Activated T-cell treated with anti-CD3 and anti-CD28 coated beads for 4 hours (primary cell): Measurements from ENCODE around the gene BTNL8.

Experiments used
- DNase-seq: peaks from one replicate; pipeline ENCODE4 v3.0.0-alpha.2; 2020

The BTNL8 gene, protein sequence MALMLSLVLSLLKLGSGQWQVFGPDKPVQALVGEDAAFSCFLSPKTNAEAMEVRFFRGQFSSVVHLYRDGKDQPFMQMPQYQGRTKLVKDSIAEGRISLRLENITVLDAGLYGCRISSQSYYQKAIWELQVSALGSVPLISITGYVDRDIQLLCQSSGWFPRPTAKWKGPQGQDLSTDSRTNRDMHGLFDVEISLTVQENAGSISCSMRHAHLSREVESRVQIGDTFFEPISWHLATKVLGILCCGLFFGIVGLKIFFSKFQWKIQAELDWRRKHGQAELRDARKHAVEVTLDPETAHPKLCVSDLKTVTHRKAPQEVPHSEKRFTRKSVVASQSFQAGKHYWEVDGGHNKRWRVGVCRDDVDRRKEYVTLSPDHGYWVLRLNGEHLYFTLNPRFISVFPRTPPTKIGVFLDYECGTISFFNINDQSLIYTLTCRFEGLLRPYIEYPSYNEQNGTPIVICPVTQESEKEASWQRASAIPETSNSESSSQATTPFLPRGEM

DNA sequence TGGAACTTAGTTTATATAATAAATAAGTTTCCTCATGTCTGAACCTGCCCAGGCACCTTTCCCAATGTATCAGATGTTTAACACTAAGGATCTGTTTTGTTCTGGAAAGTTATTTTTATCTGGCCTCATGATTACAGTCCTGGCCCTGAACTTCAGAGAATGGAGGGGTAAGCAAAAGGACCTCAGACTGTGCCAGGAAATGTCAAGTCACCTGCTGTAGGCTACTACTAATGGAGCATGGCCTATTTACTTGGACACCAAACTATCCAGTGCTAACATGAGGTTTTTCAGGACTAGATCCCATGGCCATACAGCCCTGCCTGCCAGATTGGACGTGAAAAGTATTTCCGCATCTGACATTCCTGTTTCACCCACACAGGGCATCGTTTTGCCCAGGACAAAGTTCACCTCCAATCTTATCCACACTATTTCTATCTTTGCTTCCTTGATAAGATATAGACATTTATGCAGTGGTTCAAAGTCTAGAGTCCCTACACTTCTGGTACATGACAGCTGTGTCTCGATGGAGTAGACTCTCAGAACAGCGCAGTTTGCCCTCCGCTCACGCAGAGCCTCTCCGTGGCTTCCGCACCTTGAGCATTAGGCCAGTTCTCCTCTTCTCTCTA, at the start of gene BTNL8:
TSS of gene BTNL8 (plus strand) at position 539 of the 626 bp plus-strand sequence. CDS start 152 bp downstream, outside the sequence.
- no peak for DNase-seq

DNA sequence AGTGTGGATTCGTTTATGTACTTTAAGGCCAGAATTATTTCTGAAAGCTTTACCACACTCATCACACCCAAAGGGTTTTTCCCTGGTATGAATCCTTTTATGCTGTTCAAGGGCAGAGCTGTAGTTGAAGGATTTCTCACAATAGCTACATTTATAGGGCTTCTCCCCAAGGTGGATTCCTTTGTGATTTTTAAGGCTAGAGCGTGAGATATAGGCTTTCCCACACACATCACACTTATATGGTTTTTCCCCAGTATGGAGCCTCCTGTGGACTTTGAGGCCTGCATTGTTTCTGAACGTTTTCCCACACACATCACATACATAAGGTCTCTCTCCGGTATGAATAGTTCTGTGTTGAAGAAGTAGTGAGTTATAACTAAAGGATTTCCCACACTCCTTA, 49.1 kb upstream of the BTNL8 start:
- no peak for DNase-seq

- DNase-seq, result no peak
These were observed 48.4 kb upstream of the BTNL8 start for GRCh38 chr5:180850434-180851078.

DNA sequence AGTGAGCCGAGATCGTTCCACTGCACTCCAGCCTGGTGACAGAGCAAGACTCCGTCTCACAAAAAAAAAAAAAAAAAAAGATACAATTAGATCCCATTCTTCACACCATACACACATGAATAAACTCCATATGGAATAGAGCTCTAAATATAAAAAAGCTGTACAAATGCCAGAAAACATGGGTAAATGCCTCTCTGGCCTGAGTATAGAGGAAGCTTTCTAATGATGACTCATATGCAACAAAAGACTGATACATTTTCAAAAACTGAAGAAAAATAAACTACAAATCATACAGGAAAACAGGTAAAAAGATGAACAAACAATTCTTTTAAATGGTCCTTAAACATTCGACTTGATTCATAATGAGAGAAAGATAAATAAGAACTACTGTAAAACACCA, 46.5 kb upstream of the BTNL8 start:
- no peak for DNase-seq

DNA sequence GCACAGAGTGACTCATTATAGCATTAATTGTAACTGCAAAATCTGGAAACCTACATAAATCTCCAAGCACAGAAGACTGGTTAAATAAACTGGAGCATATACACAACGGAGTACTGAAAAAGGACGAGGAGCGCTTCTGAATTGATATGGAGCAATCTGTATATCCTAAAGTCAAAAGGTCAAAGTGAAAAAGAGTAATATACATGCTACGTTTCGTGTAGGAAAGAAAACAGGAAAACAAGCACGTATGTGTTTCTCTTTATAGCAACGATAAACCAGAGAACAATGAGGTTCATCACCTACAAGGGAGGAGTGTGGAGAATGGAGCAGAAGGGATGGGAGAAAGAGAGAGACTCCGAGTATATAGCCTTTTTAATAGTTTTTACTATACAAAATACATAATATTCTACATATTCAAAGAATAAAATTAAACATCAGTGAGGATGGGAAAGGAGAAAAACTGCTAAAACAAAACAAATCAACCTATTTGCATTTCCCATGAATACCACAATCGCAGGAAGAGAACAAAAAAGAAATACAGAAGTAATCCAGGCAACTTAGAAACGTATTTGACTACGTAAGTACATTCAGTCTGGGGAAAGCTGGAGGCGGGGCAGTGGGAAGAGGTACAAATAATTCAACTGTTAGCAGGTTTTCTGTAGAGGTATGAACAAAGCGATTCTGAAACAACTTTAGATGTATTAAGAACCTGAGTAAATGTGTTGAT, 45.7 kb upstream of the BTNL8 start:
- DNase-seq, result no peak

- DNase-seq, result no peak
These were observed 45.1 kb upstream of the BTNL8 start for GRCh38 chr5:180853848-180854176.

DNA sequence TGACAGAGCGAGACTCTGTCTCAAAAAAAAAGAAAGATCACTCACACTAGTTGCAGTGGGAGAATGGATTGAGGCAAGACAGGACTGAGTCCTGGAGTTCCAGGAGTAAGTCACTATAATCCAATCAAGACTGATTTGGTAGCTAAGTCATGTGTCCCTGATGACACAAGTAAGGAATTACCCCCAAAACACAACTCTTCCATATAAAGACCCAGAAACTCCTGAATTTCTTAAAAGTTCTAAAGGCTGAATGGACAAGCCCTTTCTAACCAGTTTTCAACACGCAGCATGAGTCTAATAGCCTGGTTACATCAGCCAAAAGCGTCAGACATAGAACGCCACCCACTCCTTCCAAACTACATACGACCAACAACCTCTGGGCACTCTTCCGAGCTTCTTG, 40.4 kb upstream of the BTNL8 start:
- DNase-seq, result no peak

DNA sequence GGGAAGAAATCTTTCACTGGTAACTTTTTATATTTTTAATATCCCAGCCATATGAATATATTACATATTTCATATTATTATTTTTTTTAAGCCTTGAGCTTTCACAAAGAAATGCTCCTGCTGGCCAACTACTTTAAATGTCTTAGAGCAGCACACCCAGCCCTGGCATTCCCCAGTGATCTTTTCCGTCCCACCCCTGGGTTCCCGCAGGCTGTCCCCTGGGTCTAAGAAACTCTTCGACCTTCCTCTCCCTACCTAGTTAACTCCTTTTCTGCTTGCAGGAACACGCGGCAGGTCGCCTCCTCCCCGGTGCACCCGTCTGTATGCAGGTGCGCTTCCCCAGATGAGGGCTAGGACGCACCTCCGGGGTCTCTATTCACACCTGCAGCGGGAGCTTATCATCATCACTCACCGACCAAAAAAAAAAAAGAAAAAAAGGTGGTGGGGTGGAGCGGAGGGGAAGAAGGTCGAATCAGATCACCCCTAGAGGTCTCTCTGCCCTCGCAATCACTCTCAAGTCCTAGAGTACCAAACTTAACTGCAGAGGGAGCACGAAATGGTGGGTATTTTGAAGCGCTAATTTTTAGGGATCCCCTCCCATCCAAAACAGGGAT, 38.6 kb upstream of the BTNL8 start:
- DNase-seq, result no peak

GRCh38 chr5:180860887-180861822, 37.8 kb upstream of the BTNL8 start, which contains the start of gene ZFP62:
Gene ZFP62, minus strand, starts transcription at chr5:180861276. Its CDS starts 57 bp downstream, at chr5:180861219.
- DNase-seq, result peak; percentile 74

DNA sequence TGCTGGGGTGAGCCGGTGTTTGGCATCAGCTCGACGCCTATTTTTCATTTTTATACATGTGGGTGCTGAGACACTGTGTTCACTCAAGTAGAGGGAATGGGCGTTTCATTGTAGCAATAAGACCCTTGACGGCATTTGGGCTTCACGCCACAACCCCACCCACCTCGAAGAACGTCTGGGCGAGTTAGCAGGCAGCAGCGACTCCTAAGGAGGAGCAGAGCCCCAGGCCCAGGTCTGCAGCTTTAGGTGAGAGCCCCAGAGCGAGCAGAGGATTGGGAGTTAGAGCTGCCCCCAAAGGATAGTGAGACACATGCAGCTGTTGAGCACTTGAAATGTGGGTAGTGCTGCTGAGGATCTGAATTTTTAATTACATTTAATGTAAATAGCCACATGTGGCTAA, 36.3 kb upstream of the BTNL8 start:
- no peak for DNase-seq

DNA sequence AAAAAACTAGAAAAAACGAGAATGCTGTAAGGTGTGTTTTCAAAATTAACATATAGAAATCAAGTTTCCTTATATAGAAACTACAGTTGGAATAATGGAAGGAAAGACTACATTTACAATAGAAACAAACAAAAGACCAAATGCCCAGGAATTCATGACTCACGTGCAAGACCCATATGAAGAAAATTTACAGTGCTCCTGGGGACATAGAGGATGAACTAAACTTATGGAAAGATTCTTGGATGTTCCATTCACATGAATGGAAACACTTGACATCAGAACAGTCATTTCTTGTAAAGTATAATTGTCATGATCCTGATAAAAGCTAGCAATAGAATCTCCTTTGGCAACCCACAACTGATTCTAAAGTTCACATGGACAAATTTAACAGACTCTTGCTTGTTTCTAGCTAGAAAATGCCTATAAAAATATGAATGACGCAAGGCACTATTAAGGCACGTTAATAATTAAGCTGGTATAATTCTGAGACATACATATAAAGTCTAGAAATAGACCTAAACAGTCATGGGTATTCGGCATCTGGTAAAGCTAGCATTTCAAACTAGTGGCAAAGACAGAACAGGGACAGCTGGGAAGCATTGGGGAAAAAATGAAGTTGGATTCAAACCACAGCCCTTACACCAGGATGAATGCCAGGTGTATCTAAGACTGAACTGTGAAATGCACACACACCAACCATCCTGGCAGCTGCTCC, 32.8 kb upstream of the BTNL8 start:
- DNase-seq, result no peak

- no peak for DNase-seq
These were observed 32.0 kb upstream of the BTNL8 start for GRCh38 chr5:180866985-180867384.

GRCh38 chr5:180868960-180869359, 30.0 kb upstream of the BTNL8 start:
- peak; percentile 54 for DNase-seq

- no peak for DNase-seq
These were observed 29.4 kb upstream of the BTNL8 start for GRCh38 chr5:180869587-180869986.

GRCh38 chr5:180870276-180871068, 28.5 kb upstream of the BTNL8 start:
- no peak for DNase-seq

DNA sequence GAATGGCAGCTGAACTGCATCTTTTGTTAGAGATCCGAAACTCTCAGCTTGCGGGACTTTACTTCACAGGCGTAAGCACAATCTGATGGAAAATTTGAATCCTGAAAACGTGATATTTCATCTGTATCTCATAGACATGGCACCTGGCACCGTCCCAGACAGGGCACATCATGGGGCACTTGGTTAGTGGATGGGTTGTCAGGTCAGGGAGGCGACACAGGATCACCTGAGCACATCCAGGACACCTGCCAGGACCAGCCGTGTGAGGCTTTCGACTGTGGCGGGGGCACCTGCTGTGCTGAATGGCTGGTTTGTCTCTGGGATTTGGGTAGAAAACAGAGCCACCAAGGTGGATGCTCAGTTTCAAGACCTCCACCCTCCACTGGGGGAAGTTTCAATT, 26.5 kb upstream of the BTNL8 start:
- DNase-seq, result no peak

- no peak for DNase-seq
These were observed 25.1 kb upstream of the BTNL8 start for GRCh38 chr5:180873615-180874520.

GRCh38 chr5:180874804-180875582, 24.0 kb upstream of the BTNL8 start:
- DNase-seq, result no peak
